A549 (cell line): ENCODE measurements around the gene CDX1. TPM values are rescaled to one million over a fixed set of nuclear protein-coding genes. Genes with fewer than 3 reads are reported as not detected.

Experiments
- ATAC-seq, 2 experiments: fragments of 200-7000 bp in 1 of 2; fragments of >200 bp in 1 of 2; cut with Nextera tagmentation in 1 of 2; cut with Tn5 transposase in 1 of 2; 3 replicates each; pipeline versions ENCODE4 v1.8.0 to v1.9.1; 2018 to 2020; ENCODE audit warnings: mild to moderate bottlenecking in 1 of 2, moderate library complexity in 1 of 2
- CTCF ChIA-PET: fragments of 300-600 bp; sonication (Branson Sonifier 250); formaldehyde crosslinking; extraction: SDS; loops from one replicate; lab custom pipeline; 2021; ENCODE audit warnings: antibody characterized with exemption, inconsistent platforms; lab: Yijun Ruan, JAX
- POLR2A ChIA-PET: fragments of 350-600 bp; formaldehyde crosslinking; extraction: SDS; loops from one replicate; lab custom pipeline; 2021; ENCODE audit warnings: antibody characterized with exemption, inconsistent platforms; lab: Yijun Ruan, JAX
- DNase-seq, 2 experiments: peaks; one replicate each; pipeline versions ENCODE4 v3.0.0 to v3.0.0-alpha.2; 2011 to 2016; ENCODE audit warnings: low read depth in 1 of 2, low spot score in 1 of 2
- FAIRE-seq: peaks from 2 replicates; lab custom pipeline; 2011; peaks lifted over from hg19 to GRCh38; lab: Jason Lieb, UNC
- H3K27ac ChIP-seq, 2 experiments: fragments of >200 bp; sonication (Bioruptor Twin); formaldehyde crosslinking; 3 replicates each; pipeline ENCODE4 v1.5.1; 2016 to 2017
- H3K4me1 ChIP-seq: fragments of >200 bp; sonication (Bioruptor Twin); formaldehyde crosslinking; 3 replicates; pipeline ENCODE4 v1.6.1; 2016
- H3K4me2 ChIP-seq: fragments of >200 bp; sonication (Bioruptor Twin); formaldehyde crosslinking; 3 replicates; pipeline ENCODE4 v1.6.1; 2016
- H3K4me3 ChIP-seq: fragments of >200 bp; sonication (Bioruptor Twin); formaldehyde crosslinking; 3 replicates; pipeline ENCODE4 v1.5.1; 2016
- H3K9me3 ChIP-seq: fragments of >200 bp; sonication (Bioruptor Twin); formaldehyde crosslinking; 3 replicates; pipeline ENCODE4 v1.6.1; 2016
- CBX2 ChIP-seq: fragments of 200-600 bp; sonication (generic); IDR thresholded peaks from 2 replicates; pipeline ENCODE4 v1.6.1; 2016; ENCODE audit warnings: low read depth, mild to moderate bottlenecking, borderline replicate concordance
- CHD4 ChIP-seq: fragments of 200-600 bp; sonication (generic); IDR thresholded peaks from 2 replicates; pipeline ENCODE4 v1.6.1; 2016; ENCODE audit warnings: antibody characterized with exemption, mild to moderate bottlenecking, borderline replicate concordance
- FOSB ChIP-seq: fragments of 250-450 bp; sonication (Bioruptor Pico); IDR thresholded peaks from 2 replicates; pipeline ENCODE4 v1.5.0; 2020; ENCODE audit warnings: mild to moderate bottlenecking, moderate library complexity
- FOSL2 ChIP-seq, 2 experiments: fragments of 450-650 bp in 1 of 2; fragments of >200 bp in 1 of 2; sonication (Bioruptor Twin) in 1 of 2; formaldehyde crosslinking; IDR thresholded peaks; 2 replicates each; pipeline versions ENCODE4 v1.5.0 to v1.6.1; 2016 to 2020; ENCODE audit warnings: mild to moderate bottlenecking in 1 of 2, moderate library complexity in 1 of 2
- GATA3 ChIP-seq: IDR thresholded peaks from 2 replicates; pipeline ENCODE4 v1.6.1; 2012; ENCODE audit warnings: borderline replicate concordance
- HEYL ChIP-seq: fragments of 250-450 bp; sonication (Bioruptor Pico); IDR thresholded peaks from 2 replicates; pipeline ENCODE4 v1.8.0; 2021; ENCODE audit warnings: mild to moderate bottlenecking, moderate library complexity
- HOXA7 ChIP-seq: fragments of 250-450 bp; sonication (Bioruptor Pico); IDR thresholded peaks from 2 replicates; pipeline ENCODE4 v1.5.0; 2020; ENCODE audit warnings: mild to moderate bottlenecking, moderate library complexity
- HOXB13 ChIP-seq: fragments of 250-450 bp; sonication (Bioruptor Pico); IDR thresholded peaks from 2 replicates; pipeline ENCODE4 v1.5.0; 2020; ENCODE audit warnings: low read depth, mild to moderate bottlenecking, moderate library complexity
- JUNB ChIP-seq: fragments of >200 bp; sonication (Bioruptor Twin); formaldehyde crosslinking; IDR thresholded peaks from 2 replicates; pipeline ENCODE4 v1.6.1; 2016
- MYC ChIP-seq: IDR thresholded peaks from 2 replicates; pipeline ENCODE4 v1.6.1; 2012; ENCODE audit warnings: mild to moderate bottlenecking, inconsistent platforms, low read length, improper control_type of control experiment, borderline replicate concordance
- NFE2L2 ChIP-seq: fragments of 150-350 bp; conservative IDR thresholded peaks from 2 replicates; pipeline ENCODE4 v1.6.1; 2014; ENCODE audit warnings: low read length
- NPAS2 ChIP-seq: fragments of 250-450 bp; sonication (Bioruptor Pico); IDR thresholded peaks from 2 replicates; pipeline ENCODE4 v1.8.0; 2022; ENCODE audit warnings: mild to moderate bottlenecking, moderate library complexity, borderline replicate concordance
- NR3C1 ChIP-seq: fragments of >200 bp; sonication (Bioruptor Twin); formaldehyde crosslinking; IDR thresholded peaks from 3 replicates; pipeline ENCODE4 v1.6.1; 2017
- PHF8 ChIP-seq: fragments of 200-600 bp; sonication (generic); IDR thresholded peaks from 2 replicates; pipeline ENCODE4 v1.6.1; 2016; ENCODE audit warnings: low read depth, mild to moderate bottlenecking, antibody characterized with exemption, moderate library complexity, borderline replicate concordance
- POLR2A ChIP-seq: IDR thresholded peaks from 2 replicates; pipeline ENCODE4 v1.6.1; 2012; ENCODE audit warnings: mild to moderate bottlenecking, low read length
- POLR2AphosphoS2 ChIP-seq: conservative IDR thresholded peaks from 2 replicates; pipeline ENCODE4 v1.6.1; 2012; ENCODE audit warnings: low read length, improper control_type of control experiment, inconsistent platforms
- ZFP36 ChIP-seq: fragments of 450-650 bp; IDR thresholded peaks from 2 replicates; pipeline ENCODE4 v1.6.1; 2014; ENCODE audit warnings: borderline replicate concordance; ENCODE audit not compliant: partially characterized antibody
- ZNF302 ChIP-seq: fragments of 250-450 bp; sonication (Bioruptor Pico); IDR thresholded peaks from 2 replicates; pipeline ENCODE4 v1.9.0; 2021; ENCODE audit warnings: inconsistent platforms, mild to moderate bottlenecking, moderate library complexity
- ZSCAN20 ChIP-seq: fragments of 250-450 bp; sonication (Bioruptor Pico); IDR thresholded peaks from 2 replicates; pipeline ENCODE4 v1.8.0; 2022; ENCODE audit warnings: mild to moderate bottlenecking, moderate library complexity
- WGBS: methylation state at CpG from one replicate; pipeline ENCODE4 v1.1.6; 2017; ENCODE audit errors: missing lambda C conversion rate; 5-methylcytosine and 5-hydroxymethylcytosine counted together
- polyA plus RNA-seq, 4 experiments: library from polyadenylated mRNA; depleted of rRNA in 3 of 4; stranded (reverse); fragments of >200 nt; fragmentation: RNase III in 1 of 4; extraction: RNeasy Plus Mini Kit Qiagen cat#74134 plus additional on column Dnase treatment in 1 of 4; gene quantifications; 2 replicates in 3 of 4; 3 replicates in 1 of 4; pipeline ENCODE4 v1.2.3, GENCODE V29; 2011 to 2017
- TF ChIP-seq, protein P1 (sequence below): fragments of 450-650 bp; IDR thresholded peaks from 2 replicates; pipeline ENCODE4 v1.6.1; 2014; ENCODE audit warnings: antibody characterized with exemption
- TF ChIP-seq, protein P2 (sequence below): fragments of >200 bp; sonication (Bioruptor Twin); formaldehyde crosslinking; IDR thresholded peaks from 2 replicates; pipeline ENCODE4 v1.6.1; 2016
- TF ChIP-seq, protein P3 (sequence below): fragments of 250-450 bp; sonication (Bioruptor Pico); IDR thresholded peaks from 2 replicates; pipeline ENCODE4 v1.5.0; 2021; ENCODE audit warnings: mild to moderate bottlenecking, moderate library complexity, borderline replicate concordance
- TF ChIP-seq, protein P4 (sequence below): fragments of 150-350 bp; IDR thresholded peaks from 2 replicates; pipeline ENCODE4 v1.6.1; 2014; ENCODE audit warnings: low read depth, mild to moderate bottlenecking, low read length

CDX1 gene
- polyA plus RNA-seq, 2 of the 4 experiments (the other 2 are of a cell fraction) = not detected

DNA sequence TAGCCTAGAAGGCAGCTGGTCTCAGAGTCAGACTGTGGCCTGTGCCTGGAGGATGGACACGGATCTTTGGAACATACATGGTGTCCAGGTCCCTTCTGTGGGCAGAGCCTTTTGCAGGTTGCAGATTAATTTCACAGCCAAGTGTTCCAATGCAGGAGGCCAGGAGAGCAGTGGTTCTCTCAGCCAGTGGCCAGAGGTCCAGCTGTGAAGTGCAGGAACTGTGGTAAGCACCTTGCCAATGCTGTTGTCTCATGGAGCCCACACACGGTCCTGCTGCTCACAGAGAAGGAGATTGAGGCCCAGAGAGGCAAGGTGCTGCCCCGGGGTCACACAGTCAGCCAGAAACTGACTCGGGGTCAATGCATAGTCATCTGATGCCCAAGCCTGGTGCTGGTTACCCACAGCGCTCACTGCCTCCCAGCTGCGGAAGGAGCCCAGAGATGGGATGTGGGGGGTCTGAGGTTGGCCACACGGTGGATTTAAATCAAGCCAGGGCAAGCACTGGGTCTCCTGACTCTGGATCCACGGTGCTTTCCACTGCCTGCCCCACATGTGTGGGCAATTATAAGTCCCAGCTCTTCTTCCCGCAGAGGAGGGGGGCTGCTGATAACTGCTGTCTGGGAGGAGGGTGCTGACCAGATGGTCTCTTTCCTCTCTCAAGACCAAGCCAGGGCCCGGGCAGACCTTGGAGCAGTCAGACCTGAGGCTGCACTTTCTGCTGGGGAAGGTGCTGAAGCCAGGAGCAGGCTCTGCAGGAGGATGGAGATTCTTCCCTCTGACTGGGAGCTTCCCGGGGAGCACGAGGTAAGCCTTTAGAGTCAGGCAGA lies 13.7 kb upstream of the CDX1 start:
- no peak overlapping the region for H3K27ac ChIP-seq
- ATAC-seq = no peak

DNA sequence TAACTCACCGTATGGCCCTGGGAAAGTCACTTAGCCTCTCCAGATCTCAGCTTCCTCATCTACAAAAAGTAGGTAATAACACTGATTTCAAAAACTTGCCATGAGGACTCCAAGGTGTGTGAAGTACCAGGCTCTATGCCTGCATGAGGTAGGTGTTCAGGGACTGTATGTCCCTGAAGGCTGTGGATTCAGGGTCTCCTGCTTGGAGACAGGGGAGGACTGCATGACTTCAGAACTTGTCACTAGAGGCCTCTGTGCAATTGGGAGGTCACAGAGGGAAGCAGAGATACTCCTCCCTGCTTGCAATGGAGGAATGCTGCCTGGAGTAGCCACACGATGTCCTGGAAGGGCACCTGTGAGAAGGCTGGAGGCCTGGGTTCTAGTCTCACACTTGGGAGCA lies 13.1 kb upstream of the CDX1 start:
- H3K4me2 ChIP-seq = no peak overlapping the region
- no peak for TF ChIP-seq FOSB (CRISPR knock-in tag)
- no peak for TF ChIP-seq FOSL2 (IDR thresholded peaks at IDR 0.05)
- TF ChIP-seq FOSL2 (CRISPR knock-in tag; IDR thresholded peaks at IDR 0.05) = no peak
- no peak for TF ChIP-seq NFE2L2
- TF ChIP-seq CHD4 = no peak
- TF ChIP-seq ZFP36 = no peak
- no peak for TF ChIP-seq MYC
- no peak for TF ChIP-seq NR3C1
- TF ChIP-seq, protein P1, sequence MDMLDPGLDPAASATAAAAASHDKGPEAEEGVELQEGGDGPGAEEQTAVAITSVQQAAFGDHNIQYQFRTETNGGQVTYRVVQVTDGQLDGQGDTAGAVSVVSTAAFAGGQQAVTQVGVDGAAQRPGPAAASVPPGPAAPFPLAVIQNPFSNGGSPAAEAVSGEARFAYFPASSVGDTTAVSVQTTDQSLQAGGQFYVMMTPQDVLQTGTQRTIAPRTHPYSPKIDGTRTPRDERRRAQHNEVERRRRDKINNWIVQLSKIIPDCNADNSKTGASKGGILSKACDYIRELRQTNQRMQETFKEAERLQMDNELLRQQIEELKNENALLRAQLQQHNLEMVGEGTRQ = no peak
- TF ChIP-seq JUNB = no peak
- no peak for TF ChIP-seq GATA3
- TF ChIP-seq HOXB13 (CRISPR knock-in tag) = no peak
- TF ChIP-seq, protein P2, sequence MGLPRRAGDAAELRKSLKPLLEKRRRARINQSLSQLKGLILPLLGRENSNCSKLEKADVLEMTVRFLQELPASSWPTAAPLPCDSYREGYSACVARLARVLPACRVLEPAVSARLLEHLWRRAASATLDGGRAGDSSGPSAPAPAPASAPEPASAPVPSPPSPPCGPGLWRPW = no peak
- TF ChIP-seq, protein P3, sequence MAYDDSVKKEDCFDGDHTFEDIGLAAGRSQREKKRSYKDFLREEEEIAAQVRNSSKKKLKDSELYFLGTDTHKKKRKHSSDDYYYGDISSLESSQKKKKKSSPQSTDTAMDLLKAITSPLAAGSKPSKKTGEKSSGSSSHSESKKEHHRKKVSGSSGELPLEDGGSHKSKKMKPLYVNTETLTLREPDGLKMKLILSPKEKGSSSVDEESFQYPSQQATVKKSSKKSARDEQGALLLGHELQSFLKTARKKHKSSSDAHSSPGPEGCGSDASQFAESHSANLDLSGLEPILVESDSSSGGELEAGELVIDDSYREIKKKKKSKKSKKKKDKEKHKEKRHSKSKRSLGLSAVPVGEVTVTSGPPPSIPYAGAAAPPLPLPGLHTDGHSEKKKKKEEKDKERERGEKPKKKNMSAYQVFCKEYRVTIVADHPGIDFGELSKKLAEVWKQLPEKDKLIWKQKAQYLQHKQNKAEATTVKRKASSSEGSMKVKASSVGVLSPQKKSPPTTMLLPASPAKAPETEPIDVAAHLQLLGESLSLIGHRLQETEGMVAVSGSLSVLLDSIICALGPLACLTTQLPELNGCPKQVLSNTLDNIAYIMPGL = no peak
- TF ChIP-seq POLR2AphosphoS2 = no peak
- TF ChIP-seq, all 56 proteins: peak for 0
- POLR2A ChIA-PET = interaction anchor here (0.7 kb wide), 1 partner anchor 10 kb away, joined by 3 read pairs; no protein-coding TSS in a partner anchor
- FAIRE-seq (no peak), DNase-seq (no peak), ATAC-seq (no peak)
- CTCF ChIA-PET = interaction anchor here (0.6 to 1.4 kb wide), 7 partner anchors 13 to 197 kb away, joined by 3 to 4 read pairs (median 3); partner anchors contain the start of gene CDX1
- H3K9me3 ChIP-seq = no peaks in the 10 kb centered on the region
- H3K4me3 ChIP-seq = no peak overlapping the region
- no peak overlapping the region for H3K27ac ChIP-seq
- WGBS = 91% methylated on average over 2 of the region's 2 CpGs
- H3K4me1 ChIP-seq = no peaks in the 10 kb centered on the region

More for the DNA sequence above, 13.7 kb upstream of the CDX1 start:
- POLR2A ChIA-PET = interaction anchor here (0.7 kb wide), 1 partner anchor 10 kb away, joined by 3 read pairs; no protein-coding TSS in a partner anchor
- H3K9me3 ChIP-seq = no peaks in the 10 kb centered on the region
- CTCF ChIA-PET = interaction anchor here (0.6 to 1.5 kb wide), 5 partner anchors 13 to 198 kb away, joined by 3 to 5 read pairs (median 3); partner anchors contain the start of gene CDX1
- WGBS = 57% methylated on average over 9 of the region's 12 CpGs
- H3K4me1 ChIP-seq = no peaks in the 10 kb centered on the region
- no peak for DNase-seq
- H3K4me3 ChIP-seq = no peak overlapping the region
- no peak for FAIRE-seq
- TF ChIP-seq GATA3 (no peak), HEYL (CRISPR knock-in tag) (no peak), ZSCAN20 (CRISPR knock-in tag) (no peak), NPAS2 (CRISPR knock-in tag) (no peak), FOSB (CRISPR knock-in tag) (no peak), NFE2L2 (no peak), NR3C1 (no peak), CBX2 (no peak), PHF8 (no peak), FOSL2 (IDR thresholded peaks at IDR 0.05) (no peak), FOSL2 (CRISPR knock-in tag; IDR thresholded peaks at IDR 0.05) (no peak), HOXA7 (no peak), POLR2A (no peak), ZNF302 (CRISPR knock-in tag) (no peak)
- TF ChIP-seq, protein P4, sequence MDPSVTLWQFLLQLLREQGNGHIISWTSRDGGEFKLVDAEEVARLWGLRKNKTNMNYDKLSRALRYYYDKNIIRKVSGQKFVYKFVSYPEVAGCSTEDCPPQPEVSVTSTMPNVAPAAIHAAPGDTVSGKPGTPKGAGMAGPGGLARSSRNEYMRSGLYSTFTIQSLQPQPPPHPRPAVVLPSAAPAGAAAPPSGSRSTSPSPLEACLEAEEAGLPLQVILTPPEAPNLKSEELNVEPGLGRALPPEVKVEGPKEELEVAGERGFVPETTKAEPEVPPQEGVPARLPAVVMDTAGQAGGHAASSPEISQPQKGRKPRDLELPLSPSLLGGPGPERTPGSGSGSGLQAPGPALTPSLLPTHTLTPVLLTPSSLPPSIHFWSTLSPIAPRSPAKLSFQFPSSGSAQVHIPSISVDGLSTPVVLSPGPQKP = no peak
- TF ChIP-seq, protein P2 = no peak
- no peak overlapping the region for H3K4me2 ChIP-seq
